ENCODE data around the gene CD44.

The CD44 gene

GRCh38 chr11:35138606-35138942 lies 397 bp upstream of the CD44 start:
- H3K4me1 ChIP-seq (ENCODE audit: control insufficient read depth, insufficient read depth, low read length) = peaks cover 3% of the 10 kb centered on the region; the same call in 1 of the 2 replicates
- no CpG with 5 or more reads among the region's 16 CpGs for WGBS (ENCODE audit: insufficient coverage, insufficient read length)
- H3K36me3 ChIP-seq (ENCODE audit: control insufficient read depth, insufficient read depth, low read length) = no peaks in the 10 kb centered on the region
- no peak for DNase-seq (ENCODE audit: low read depth, low spot score)
- no peak overlapping the region for H3K27ac ChIP-seq (ENCODE audit: low read length)
- H3K27me3 ChIP-seq (ENCODE audit: control insufficient read depth, insufficient read depth, low read length) = peaks cover 22% of the 10 kb centered on the region
- H3K4me3 ChIP-seq (ENCODE audit: low read length) = peak overlapping the region; percentile 62; the same call in 1 of the 2 replicates
- no peaks in the 10 kb centered on the region for H3K9me3 ChIP-seq (ENCODE audit: control insufficient read depth, insufficient read depth, low read length)

DNA sequence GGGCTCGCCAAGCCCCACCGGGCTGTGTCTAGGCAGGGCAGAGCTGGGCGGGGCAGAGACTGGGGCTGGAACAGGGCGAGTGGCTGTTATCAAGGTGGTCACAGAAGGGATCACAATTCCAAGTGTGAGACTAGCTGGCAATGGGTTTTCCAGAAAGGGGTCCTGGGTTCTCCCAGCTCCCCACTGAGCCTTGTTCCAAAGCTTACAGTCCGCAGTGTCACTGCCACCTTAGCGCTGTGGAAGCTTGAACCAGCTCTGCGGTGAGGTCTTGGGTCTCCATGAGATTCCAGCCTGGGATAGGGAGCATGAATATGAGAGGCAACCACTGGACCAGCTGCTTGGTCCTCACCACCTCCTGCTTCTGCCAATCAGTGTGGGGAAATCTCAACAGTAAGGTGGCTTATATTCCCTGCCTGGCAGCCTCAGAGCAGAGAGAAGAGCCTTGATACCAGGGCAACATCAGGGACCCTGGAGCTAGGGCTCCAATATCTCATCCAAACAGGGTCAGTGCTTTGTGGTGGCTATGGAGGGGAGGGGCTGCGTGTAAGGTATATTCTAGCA lies 831 bp downstream of the CD44 start:
- no CpG with 5 or more reads among the region's 8 CpGs for WGBS (ENCODE audit: insufficient coverage, insufficient read length)
- Histone ChIP-seq H3K4me1 (ENCODE audit: control insufficient read depth, insufficient read depth, low read length) (peaks cover 4% of the 10 kb centered on the region), H3K27me3 (ENCODE audit: control insufficient read depth, insufficient read depth, low read length) (peaks cover 22% of the 10 kb centered on the region), H3K4me3 (ENCODE audit: low read length) (peak overlapping the region; percentile 62; the same call in 1 of the 2 replicates), H3K27ac (ENCODE audit: low read length) (no peak overlapping the region), H3K36me3 (ENCODE audit: control insufficient read depth, insufficient read depth, low read length) (no peaks in the 10 kb centered on the region), H3K9me3 (ENCODE audit: control insufficient read depth, insufficient read depth, low read length) (no peaks in the 10 kb centered on the region)
- no peak for DNase-seq (ENCODE audit: low read depth, low spot score)

DNA sequence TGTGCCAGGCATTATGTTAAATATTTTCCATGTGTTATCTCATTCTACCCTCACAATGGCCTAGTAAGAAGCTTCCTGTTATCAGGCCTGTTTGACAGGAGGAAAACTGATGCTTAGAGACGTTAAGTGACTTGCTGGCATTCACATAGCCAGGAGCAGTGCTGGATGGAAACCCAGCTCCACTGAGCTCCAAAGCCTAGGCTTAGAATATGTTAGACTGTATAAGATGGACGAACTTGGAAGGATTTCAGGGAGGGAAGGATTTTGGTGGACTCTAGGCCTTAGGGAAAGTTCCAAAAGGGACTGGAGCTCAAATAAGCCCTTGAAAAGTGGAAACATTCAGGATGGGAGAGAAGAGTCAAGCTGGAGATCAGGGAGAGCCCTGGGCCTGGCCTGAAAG lies 2.1 kb downstream of the CD44 start:
- Histone ChIP-seq H3K9me3 (ENCODE audit: control insufficient read depth, insufficient read depth, low read length) (no peaks in the 10 kb centered on the region), H3K4me3 (ENCODE audit: low read length) (no peak overlapping the region), H3K27me3 (ENCODE audit: control insufficient read depth, insufficient read depth, low read length) (peaks cover 22% of the 10 kb centered on the region), H3K27ac (ENCODE audit: low read length) (no peak overlapping the region), H3K36me3 (ENCODE audit: control insufficient read depth, insufficient read depth, low read length) (no peaks in the 10 kb centered on the region), H3K4me1 (ENCODE audit: control insufficient read depth, insufficient read depth, low read length) (peaks cover 4% of the 10 kb centered on the region)
- DNase-seq (ENCODE audit: low read depth, low spot score) = no peak
- no CpG with 5 or more reads among the region's 2 CpGs for WGBS (ENCODE audit: insufficient coverage, insufficient read length)

- no CpG with 5 or more reads among the region's 9 CpGs for WGBS (ENCODE audit: insufficient coverage, insufficient read length)
- H3K27ac ChIP-seq (ENCODE audit: low read length) = no peak overlapping the region
These were observed 2.6 kb downstream of the CD44 start for GRCh38 chr11:35141571-35141971.

DNA sequence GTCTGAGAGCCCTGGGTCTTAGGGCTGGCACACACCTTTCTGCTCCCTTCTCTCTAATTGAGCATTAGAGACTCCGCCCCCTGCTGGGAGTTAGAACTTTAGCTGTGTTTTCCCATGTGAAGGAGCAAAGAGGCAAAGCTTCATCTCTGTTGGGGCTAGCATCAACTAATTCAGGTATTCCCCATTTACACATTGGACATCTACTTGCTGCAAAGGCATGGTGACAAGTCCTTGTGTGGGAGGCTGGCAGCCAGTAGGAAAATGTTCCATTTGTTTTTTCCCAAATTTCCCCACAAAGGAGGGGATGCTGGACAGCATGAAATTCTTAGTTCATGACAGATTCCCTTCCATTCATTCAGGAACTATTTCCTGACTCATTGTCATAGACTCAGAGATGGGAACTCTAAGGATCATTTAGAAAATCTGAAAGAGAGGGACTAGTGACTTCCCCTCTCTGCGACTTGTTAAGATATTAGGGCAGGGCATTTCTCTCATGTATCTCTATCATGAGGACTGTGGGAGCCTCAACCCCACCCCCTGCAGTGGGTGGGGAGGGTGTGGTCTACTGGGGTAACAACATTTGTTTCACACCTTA lies 3.6 kb downstream of the CD44 start:
- WGBS (ENCODE audit: insufficient coverage, insufficient read length) = no CpG with 5 or more reads among the region's 2 CpGs
- no peak overlapping the region for H3K27ac ChIP-seq (ENCODE audit: low read length)
- H3K27me3 ChIP-seq (ENCODE audit: control insufficient read depth, insufficient read depth, low read length) = peaks cover 22% of the 10 kb centered on the region
- peaks cover 4% of the 10 kb centered on the region for H3K4me1 ChIP-seq (ENCODE audit: control insufficient read depth, insufficient read depth, low read length)
- no peak for DNase-seq (ENCODE audit: low read depth, low spot score)
- no peaks in the 10 kb centered on the region for H3K9me3 ChIP-seq (ENCODE audit: control insufficient read depth, insufficient read depth, low read length)
- H3K4me3 ChIP-seq (ENCODE audit: low read length) = no peak overlapping the region
- H3K36me3 ChIP-seq (ENCODE audit: control insufficient read depth, insufficient read depth, low read length) = no peaks in the 10 kb centered on the region

More at GRCh38 chr11:35141571-35141971, 2.6 kb downstream of the CD44 start:
- peaks cover 22% of the 10 kb centered on the region for H3K27me3 ChIP-seq (ENCODE audit: control insufficient read depth, insufficient read depth, low read length)
- no peak overlapping the region for H3K4me3 ChIP-seq (ENCODE audit: low read length)
- no peaks in the 10 kb centered on the region for H3K36me3 ChIP-seq (ENCODE audit: control insufficient read depth, insufficient read depth, low read length)
- no peak for DNase-seq (ENCODE audit: low read depth, low spot score)
- H3K4me1 ChIP-seq (ENCODE audit: control insufficient read depth, insufficient read depth, low read length) = peaks cover 4% of the 10 kb centered on the region
- H3K9me3 ChIP-seq (ENCODE audit: control insufficient read depth, insufficient read depth, low read length) = no peaks in the 10 kb centered on the region

DNA sequence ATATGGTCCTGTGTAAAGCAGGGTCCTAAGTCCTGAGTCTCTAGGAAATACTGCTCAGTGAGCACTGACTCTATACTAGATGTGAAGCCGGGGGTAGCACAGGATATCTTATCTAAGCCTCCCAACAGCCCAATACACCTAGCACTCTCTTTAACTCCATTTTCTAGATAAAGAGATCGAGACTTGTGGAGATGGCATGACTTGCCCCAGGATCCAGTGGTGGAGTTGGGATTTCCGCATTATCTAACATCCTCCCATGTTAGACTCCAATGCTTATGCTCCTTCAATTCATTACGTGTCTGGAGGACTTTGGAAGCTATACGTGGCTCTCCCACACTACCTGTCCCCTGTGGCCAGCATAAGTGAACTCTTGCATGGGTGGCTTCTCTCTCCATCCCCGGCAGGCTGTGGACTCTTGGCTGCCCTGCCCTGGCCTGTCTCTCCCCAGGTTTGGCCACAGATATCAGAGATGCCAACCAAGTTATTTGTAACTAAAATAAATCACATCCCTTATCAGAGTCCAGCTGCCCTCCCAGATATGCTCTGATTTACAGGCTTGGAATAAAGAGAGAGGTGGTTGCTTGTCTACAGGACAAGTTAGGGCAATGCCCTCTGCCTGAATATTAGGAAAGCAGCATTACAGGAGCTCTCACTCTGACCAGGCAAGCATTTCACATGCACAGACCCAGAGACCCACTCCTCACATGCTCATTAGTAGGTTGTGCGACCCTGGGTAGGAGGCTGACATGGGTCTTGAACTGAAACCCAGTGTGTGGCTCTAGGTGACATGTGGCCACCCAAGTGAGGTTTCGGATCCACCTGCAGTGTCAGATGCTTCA lies 4.5 kb downstream of the CD44 start:
- DNase-seq (ENCODE audit: low read depth, low spot score) = no peak
- Histone ChIP-seq H3K4me3 (ENCODE audit: low read length) (no peak overlapping the region), H3K27ac (ENCODE audit: low read length) (no peak overlapping the region), H3K9me3 (ENCODE audit: control insufficient read depth, insufficient read depth, low read length) (no peaks in the 10 kb centered on the region), H3K36me3 (ENCODE audit: control insufficient read depth, insufficient read depth, low read length) (no peaks in the 10 kb centered on the region), H3K4me1 (ENCODE audit: control insufficient read depth, insufficient read depth, low read length) (peaks cover 6% of the 10 kb centered on the region), H3K27me3 (ENCODE audit: control insufficient read depth, insufficient read depth, low read length) (peaks cover 16% of the 10 kb centered on the region)
- no CpG with 5 or more reads among the region's 8 CpGs for WGBS (ENCODE audit: insufficient coverage, insufficient read length)

DNA sequence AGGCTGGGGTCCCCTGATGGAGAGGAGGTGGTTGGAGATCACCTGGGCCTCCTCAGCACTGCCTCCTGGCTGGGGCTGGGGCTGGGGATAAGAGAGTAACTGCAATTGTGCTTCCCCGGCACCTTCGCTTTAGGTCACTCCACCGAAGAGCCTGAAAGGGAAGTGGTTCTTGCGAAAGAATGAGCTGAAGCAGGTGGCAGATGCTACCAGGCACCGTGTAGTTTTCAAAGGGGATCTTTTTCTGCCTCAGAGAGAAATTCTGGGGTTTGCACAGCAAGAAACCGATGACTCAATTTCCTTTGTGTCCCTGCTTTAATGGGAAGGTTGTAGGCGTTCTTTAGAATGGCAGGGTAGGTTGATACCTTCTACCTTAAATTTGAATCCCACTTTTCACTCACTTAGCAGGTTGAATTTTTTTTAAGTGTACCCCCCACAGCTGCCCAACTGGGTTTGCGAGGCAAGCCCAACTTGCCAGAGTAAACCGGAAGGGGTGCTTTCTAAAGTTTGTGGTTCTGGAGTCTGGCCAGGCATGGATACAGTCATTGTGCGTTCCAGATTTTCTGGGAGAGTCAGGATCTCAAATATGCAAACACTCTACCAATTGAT lies 5.3 kb downstream of the CD44 start:
- Histone ChIP-seq H3K27ac (ENCODE audit: low read length) (no peak overlapping the region), H3K36me3 (ENCODE audit: control insufficient read depth, insufficient read depth, low read length) (no peaks in the 10 kb centered on the region), H3K4me3 (ENCODE audit: low read length) (no peak overlapping the region), H3K27me3 (ENCODE audit: control insufficient read depth, insufficient read depth, low read length) (peaks cover 10% of the 10 kb centered on the region), H3K9me3 (ENCODE audit: control insufficient read depth, insufficient read depth, low read length) (no peaks in the 10 kb centered on the region), H3K4me1 (ENCODE audit: control insufficient read depth, insufficient read depth, low read length) (peaks cover 6% of the 10 kb centered on the region)
- no CpG with 5 or more reads among the region's 10 CpGs for WGBS (ENCODE audit: insufficient coverage, insufficient read length)
- no peak for DNase-seq (ENCODE audit: low read depth, low spot score)

DNA sequence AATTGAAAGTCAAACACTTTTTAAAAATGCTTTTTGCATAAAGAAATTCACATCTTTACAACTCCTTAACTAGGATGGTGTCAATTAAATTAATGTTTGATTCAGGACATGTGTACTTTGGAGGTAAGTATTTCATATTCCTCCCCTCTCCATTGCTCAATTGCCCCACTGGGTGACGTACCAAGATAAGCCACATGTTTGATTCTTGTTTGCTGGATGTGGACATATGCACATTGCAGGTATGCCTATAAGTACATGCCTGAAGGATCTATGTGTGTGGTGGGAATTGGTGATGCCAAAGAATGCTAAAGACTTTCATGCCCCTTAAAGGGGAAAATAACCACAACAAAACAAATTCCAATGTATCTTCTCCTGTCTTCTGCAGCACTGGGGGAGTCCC lies 5.8 kb downstream of the CD44 start:
- H3K9me3 ChIP-seq (ENCODE audit: control insufficient read depth, insufficient read depth, low read length) = no peaks in the 10 kb centered on the region
- H3K36me3 ChIP-seq (ENCODE audit: control insufficient read depth, insufficient read depth, low read length) = no peaks in the 10 kb centered on the region
- peaks cover 3% of the 10 kb centered on the region for H3K4me1 ChIP-seq (ENCODE audit: control insufficient read depth, insufficient read depth, low read length)
- DNase-seq (ENCODE audit: low read depth, low spot score) = no peak
- no peak overlapping the region for H3K27ac ChIP-seq (ENCODE audit: low read length)
- H3K27me3 ChIP-seq (ENCODE audit: control insufficient read depth, insufficient read depth, low read length) = peaks cover 5% of the 10 kb centered on the region
- H3K4me3 ChIP-seq (ENCODE audit: low read length) = no peak overlapping the region
- WGBS (ENCODE audit: insufficient coverage, insufficient read length) = no CpG with 5 or more reads among the region's 1 CpG

DNA sequence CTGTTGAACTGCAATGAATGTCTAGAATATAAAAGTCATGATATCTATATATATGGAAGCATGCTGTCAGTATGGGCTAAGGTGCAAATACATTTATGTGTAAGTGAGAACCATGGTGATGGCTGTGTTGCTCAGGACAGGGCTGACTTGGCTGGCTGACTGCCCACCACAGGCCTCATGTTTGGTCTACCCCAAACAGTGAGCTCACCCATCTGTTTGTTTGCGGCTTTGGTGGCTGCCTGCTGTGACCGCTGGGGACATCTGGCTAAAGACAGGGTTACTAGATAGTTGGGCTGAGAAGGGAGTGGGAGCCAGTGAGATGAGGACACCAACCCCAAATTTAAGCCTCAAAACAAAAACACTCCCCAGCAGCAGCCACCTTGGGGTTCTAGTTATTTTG lies 6.3 kb downstream of the CD44 start:
- H3K27ac ChIP-seq (ENCODE audit: low read length) = no peak overlapping the region
- H3K4me3 ChIP-seq (ENCODE audit: low read length) = no peak overlapping the region
- no peak for DNase-seq (ENCODE audit: low read depth, low spot score)
- no peaks in the 10 kb centered on the region for H3K9me3 ChIP-seq (ENCODE audit: control insufficient read depth, insufficient read depth, low read length)
- H3K36me3 ChIP-seq (ENCODE audit: control insufficient read depth, insufficient read depth, low read length) = no peaks in the 10 kb centered on the region
- H3K4me1 ChIP-seq (ENCODE audit: control insufficient read depth, insufficient read depth, low read length) = peaks cover 3% of the 10 kb centered on the region; the same call in 1 of the 2 replicates
- peaks cover 2% of the 10 kb centered on the region; the same call in 1 of the 2 replicates for H3K27me3 ChIP-seq (ENCODE audit: control insufficient read depth, insufficient read depth, low read length)
- no CpG with 5 or more reads among the region's 2 CpGs for WGBS (ENCODE audit: insufficient coverage, insufficient read length)

GRCh38 chr11:35146074-35146521 lies 7.1 kb downstream of the CD44 start:
- DNase-seq (ENCODE audit: low read depth, low spot score) = no peak
- no peak overlapping the region for H3K27ac ChIP-seq (ENCODE audit: low read length)
- H3K27me3 ChIP-seq (ENCODE audit: control insufficient read depth, insufficient read depth, low read length) = peaks cover under 1% of the 10 kb centered on the region; the same call in 1 of the 2 replicates
- no peaks in the 10 kb centered on the region for H3K9me3 ChIP-seq (ENCODE audit: control insufficient read depth, insufficient read depth, low read length)
- H3K4me3 ChIP-seq (ENCODE audit: low read length) = no peak overlapping the region
- H3K4me1 ChIP-seq (ENCODE audit: control insufficient read depth, insufficient read depth, low read length) = peaks cover 3% of the 10 kb centered on the region; the same call in 1 of the 2 replicates
- WGBS (ENCODE audit: insufficient coverage, insufficient read length) = no CpG with 5 or more reads among the region's 7 CpGs
- H3K36me3 ChIP-seq (ENCODE audit: control insufficient read depth, insufficient read depth, low read length) = no peaks in the 10 kb centered on the region

Data from iPS DF 6.9 (cell line).